BLaER1 (cell line): Measurements from ENCODE around the gene PCYOX1L.

ENCODE experiments used
- H3K27ac ChIP-seq: shearing (Covaris generic); formaldehyde crosslinking; 2 replicates; pipeline ENCODE4 v1.8.1; 2022
- H3K27me3 ChIP-seq: shearing (Covaris generic); formaldehyde crosslinking; 2 replicates; pipeline ENCODE4 v1.8.1; 2022
- H3K36me3 ChIP-seq: shearing (Covaris generic); formaldehyde crosslinking; 2 replicates; pipeline ENCODE4 v1.8.1; 2022
- H3K4me1 ChIP-seq: shearing (Covaris generic); formaldehyde crosslinking; 2 replicates; pipeline ENCODE4 v1.8.1; 2022
- H3K4me2 ChIP-seq: shearing (Covaris generic); formaldehyde crosslinking; 2 replicates; pipeline ENCODE4 v1.8.1; 2022
- H3K4me3 ChIP-seq: shearing (Covaris generic); formaldehyde crosslinking; 2 replicates; pipeline ENCODE4 v1.8.1; 2022
- H3K9ac ChIP-seq: shearing (Covaris generic); formaldehyde crosslinking; 2 replicates; pipeline ENCODE4 v1.8.1; 2022
- H3K9me3 ChIP-seq: shearing (Covaris generic); formaldehyde crosslinking; 2 replicates; pipeline ENCODE4 v1.8.1; 2022
- H4K20me1 ChIP-seq: shearing (Covaris generic); formaldehyde crosslinking; 2 replicates; pipeline ENCODE4 v1.8.1; 2022
- Cebpa-rat ChIP-seq: shearing (Covaris generic); IDR thresholded peaks from 2 replicates; pipeline ENCODE4 v1.8.1; 2022

The PCYOX1L gene

GRCh38 chr5:149380466-149381121 is 22.7 kb downstream of the PCYOX1L start:
- Histone ChIP-seq H3K4me3 (no peak overlapping the region), H4K20me1 (no peaks in the 10 kb centered on the region), H3K27ac (no peak overlapping the region), H3K27me3 (no peaks in the 10 kb centered on the region), H3K36me3 (no peaks in the 10 kb centered on the region), H3K4me2 (no peak overlapping the region), H3K9ac (no peak overlapping the region), H3K4me1 (peaks cover 5% of the 10 kb centered on the region), H3K9me3 (no peaks in the 10 kb centered on the region)
- TF ChIP-seq Cebpa-rat = no peak

DNA sequence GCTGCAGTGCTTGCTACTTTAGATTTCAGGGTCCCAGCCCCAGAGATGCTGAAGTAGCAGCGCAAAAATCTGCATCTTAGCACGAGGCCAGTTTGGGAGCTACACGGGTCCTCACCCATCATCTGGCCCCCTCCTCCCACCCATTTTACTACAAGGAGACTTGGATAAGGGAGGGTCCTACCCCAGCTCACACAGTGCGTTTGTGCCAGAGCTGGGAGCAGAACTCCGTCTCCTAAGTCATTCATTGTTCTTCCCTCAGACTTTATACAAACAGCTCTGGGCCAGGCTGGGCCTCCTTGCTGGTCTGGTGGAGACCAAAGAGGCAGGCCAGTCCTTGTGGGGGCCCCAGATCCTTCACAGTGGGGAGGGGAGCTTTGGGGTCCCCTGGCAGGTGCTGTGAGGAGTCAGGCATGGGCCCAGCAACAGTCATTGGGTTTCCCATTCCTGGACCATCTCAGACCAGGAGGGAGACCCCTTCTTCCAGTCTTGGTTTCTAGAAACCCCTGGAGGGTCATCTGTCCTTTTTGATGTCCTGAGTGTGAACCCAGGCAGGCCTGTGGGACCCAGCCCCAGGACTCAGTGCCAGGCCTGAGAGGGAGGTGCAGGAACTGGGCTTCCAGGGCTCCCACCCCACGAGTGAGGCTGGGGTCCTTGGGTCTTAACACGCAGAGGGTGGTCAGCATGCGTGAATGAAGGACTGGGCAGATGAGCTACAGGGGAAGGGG is 23.6 kb downstream of the PCYOX1L start:
- H3K27ac ChIP-seq = no peak overlapping the region
- H3K4me2 ChIP-seq = no peak overlapping the region
- TF ChIP-seq Cebpa-rat = no peak
- no peaks in the 10 kb centered on the region for H3K27me3 ChIP-seq
- no peaks in the 10 kb centered on the region for H4K20me1 ChIP-seq
- peak overlapping the region; percentile 12; the same call in 1 of the 2 replicates for H3K9ac ChIP-seq
- H3K4me1 ChIP-seq = peaks cover 9% of the 10 kb centered on the region
- no peak overlapping the region for H3K4me3 ChIP-seq
- no peaks in the 10 kb centered on the region for H3K36me3 ChIP-seq
- H3K9me3 ChIP-seq = no peaks in the 10 kb centered on the region

DNA sequence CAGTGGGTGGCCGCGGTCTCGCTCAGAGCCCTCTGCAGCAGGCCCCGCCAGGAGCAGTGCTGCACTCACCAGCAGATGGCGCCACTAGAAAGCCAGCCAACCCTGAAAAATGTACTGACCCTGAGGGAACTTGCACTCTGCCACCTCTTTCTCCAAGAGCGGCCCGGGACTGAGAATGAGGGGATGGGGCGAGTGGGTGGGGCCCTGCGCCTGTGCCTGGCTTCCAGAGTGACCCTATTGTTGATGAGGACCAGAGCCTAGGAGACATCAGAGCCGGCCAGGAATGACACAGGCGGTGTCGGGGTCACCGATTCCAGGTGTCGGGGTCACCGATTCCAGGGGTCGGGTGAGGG is 24.1 kb downstream of the PCYOX1L start:
- Histone ChIP-seq H3K36me3 (no peaks in the 10 kb centered on the region), H3K4me2 (no peak overlapping the region), H3K27ac (no peak overlapping the region), H3K4me3 (no peak overlapping the region), H3K4me1 (peaks cover 9% of the 10 kb centered on the region), H3K27me3 (no peaks in the 10 kb centered on the region), H3K9me3 (no peaks in the 10 kb centered on the region), H3K9ac (no peak overlapping the region), H4K20me1 (no peaks in the 10 kb centered on the region)
- TF ChIP-seq Cebpa-rat = no peak

- Histone ChIP-seq H3K27ac (no peak overlapping the region), H3K4me2 (no peak overlapping the region), H3K36me3 (no peaks in the 10 kb centered on the region), H3K27me3 (no peaks in the 10 kb centered on the region), H3K4me1 (peaks cover 9% of the 10 kb centered on the region), H4K20me1 (no peaks in the 10 kb centered on the region), H3K4me3 (no peak overlapping the region), H3K9ac (no peak overlapping the region), H3K9me3 (no peaks in the 10 kb centered on the region)
- no peak for TF ChIP-seq Cebpa-rat
Measured at GRCh38 chr5:149382517-149383220, 24.8 kb downstream of the PCYOX1L start.

- H3K4me1 ChIP-seq = peaks cover 9% of the 10 kb centered on the region
- H3K27ac ChIP-seq = no peak overlapping the region
- no peak overlapping the region for H3K4me3 ChIP-seq
- H4K20me1 ChIP-seq = no peaks in the 10 kb centered on the region
- H3K4me2 ChIP-seq = no peak overlapping the region
- H3K27me3 ChIP-seq = no peaks in the 10 kb centered on the region
- TF ChIP-seq Cebpa-rat = no peak
- no peaks in the 10 kb centered on the region for H3K36me3 ChIP-seq
- H3K9ac ChIP-seq = no peak overlapping the region
- no peaks in the 10 kb centered on the region for H3K9me3 ChIP-seq
Measured at GRCh38 chr5:149383399-149383798, 25.6 kb downstream of the PCYOX1L start.

DNA sequence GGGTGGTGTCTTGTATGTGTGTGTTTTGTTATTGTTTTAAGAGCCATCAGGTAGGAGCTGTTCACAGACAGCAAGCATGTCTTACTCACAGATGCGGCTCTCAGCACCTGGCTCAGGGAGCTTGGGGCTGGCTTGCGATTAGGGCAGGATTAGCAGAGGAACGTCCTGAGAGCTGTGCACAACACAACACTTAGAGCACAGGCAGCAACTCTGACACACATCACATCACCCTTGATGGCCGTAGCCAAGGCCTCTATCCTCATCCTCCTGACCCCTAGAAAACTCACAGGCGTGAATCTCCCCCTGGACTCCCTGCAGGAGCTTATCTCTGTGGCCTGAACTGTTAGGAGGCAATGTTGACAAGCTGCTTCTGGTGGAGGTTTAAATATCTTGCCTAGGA is 28.3 kb downstream of the PCYOX1L start:
- no peaks in the 10 kb centered on the region for H3K9me3 ChIP-seq
- H3K4me3 ChIP-seq = no peak overlapping the region
- no peak for TF ChIP-seq Cebpa-rat
- H3K4me1 ChIP-seq = peaks cover 9% of the 10 kb centered on the region
- H3K4me2 ChIP-seq = peak overlapping the region; percentile 44; the same call in 1 of the 2 replicates
- H3K27me3 ChIP-seq = no peaks in the 10 kb centered on the region
- H3K9ac ChIP-seq = no peak overlapping the region
- H3K36me3 ChIP-seq = no peaks in the 10 kb centered on the region
- peak overlapping the region; percentile 65; the same call in 1 of the 2 replicates for H3K27ac ChIP-seq
- no peaks in the 10 kb centered on the region for H4K20me1 ChIP-seq

- H3K4me1 ChIP-seq = peaks cover 9% of the 10 kb centered on the region
- H3K9ac ChIP-seq = no peak overlapping the region
- no peaks in the 10 kb centered on the region for H4K20me1 ChIP-seq
- no peak overlapping the region for H3K27ac ChIP-seq
- H3K4me3 ChIP-seq = no peak overlapping the region
- H3K27me3 ChIP-seq = no peaks in the 10 kb centered on the region
- no peaks in the 10 kb centered on the region for H3K9me3 ChIP-seq
- no peaks in the 10 kb centered on the region for H3K36me3 ChIP-seq
- no peak for TF ChIP-seq Cebpa-rat
- no peak overlapping the region for H3K4me2 ChIP-seq
Measured at GRCh38 chr5:149387081-149387631, 29.3 kb downstream of the PCYOX1L start.

DNA sequence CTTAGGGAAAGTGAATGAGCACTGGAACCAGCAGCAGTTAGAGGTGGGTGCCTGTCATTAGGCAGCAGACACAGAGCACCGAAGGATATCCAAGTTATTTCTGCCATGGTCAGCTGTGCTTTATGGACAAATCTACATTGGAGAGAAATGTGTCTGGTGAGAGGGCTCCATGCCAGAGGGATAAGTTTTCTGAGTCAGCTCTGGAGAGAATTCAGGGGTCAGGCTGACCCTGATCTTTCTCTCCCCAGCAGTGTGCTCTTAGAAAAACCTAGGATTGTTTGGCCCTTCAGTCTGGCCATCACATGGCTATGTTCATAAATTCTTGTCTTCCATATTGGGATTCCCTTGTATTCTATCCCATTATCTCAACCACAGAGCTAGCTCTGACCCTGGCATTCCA is 30.1 kb downstream of the PCYOX1L start:
- Histone ChIP-seq H4K20me1 (no peaks in the 10 kb centered on the region), H3K9ac (no peak overlapping the region), H3K27ac (no peak overlapping the region), H3K9me3 (no peaks in the 10 kb centered on the region), H3K4me2 (no peak overlapping the region), H3K4me3 (no peak overlapping the region), H3K27me3 (no peaks in the 10 kb centered on the region), H3K4me1 (peaks cover 9% of the 10 kb centered on the region), H3K36me3 (no peaks in the 10 kb centered on the region)
- no peak for TF ChIP-seq Cebpa-rat

GRCh38 chr5:149388498-149389190 is 30.8 kb downstream of the PCYOX1L start:
- Histone ChIP-seq H3K27me3 (no peaks in the 10 kb centered on the region), H3K4me1 (peaks cover 9% of the 10 kb centered on the region), H3K4me3 (no peak overlapping the region), H3K9ac (no peak overlapping the region), H4K20me1 (no peaks in the 10 kb centered on the region), H3K4me2 (no peak overlapping the region), H3K9me3 (no peaks in the 10 kb centered on the region), H3K36me3 (no peaks in the 10 kb centered on the region), H3K27ac (no peak overlapping the region)
- no peak for TF ChIP-seq Cebpa-rat
